ENCODE data around the gene TMEM143. TPM values are rescaled to one million over a fixed set of nuclear protein-coding genes. Genes with fewer than 3 reads are reported as not detected.
A peak's percentile ranks its signal among the peaks of the same experiment; 100 is the strongest.

Gene TMEM143
- polyA plus RNA-seq, 3 donors: 1.7 to 11.9 (median 2.1) TPM

DNA sequence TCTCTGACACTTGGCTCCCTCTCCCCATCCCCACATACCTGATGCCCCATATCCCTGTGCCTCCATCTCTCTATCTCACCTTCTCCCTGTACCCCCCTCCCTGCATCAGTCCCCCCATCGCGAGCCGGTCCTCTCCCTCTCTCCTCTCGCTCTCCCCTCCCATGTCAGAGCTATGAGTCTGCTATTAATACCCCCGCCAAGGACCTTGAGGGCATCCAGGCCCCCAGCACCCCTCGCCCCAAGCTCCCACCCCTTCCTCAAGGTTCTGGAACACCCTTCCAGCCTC lies 31.4 kb upstream of the TMEM143 start:
- H3K4me1 Mint-ChIP-seq: peaks cover 39% of the 10 kb centered on the region
- H3K27me3 ChIP-seq (ENCODE audit: control insufficient read depth in 2 of 2, insufficient read depth in 2 of 2, low read length in 2 of 2): peaks cover 48 to 59% of the 10 kb centered on the region in 2 donors
- no peak overlapping the region for H3K9ac ChIP-seq (ENCODE audit: insufficient read depth, low read length, poor library complexity, severe bottlenecking)
- H3K36me3 ChIP-seq (replicated peaks in 1 of 2; ENCODE audit: control insufficient read depth in 1 of 2, insufficient read depth in 2 of 2, low read length in 2 of 2): no peaks in the 10 kb centered on the region
- H3K27ac ChIP-seq (ENCODE audit: low read depth in 1 of 2, low read length in 2 of 2): no peak overlapping the region
- H3K36me3 Mint-ChIP-seq: peaks cover 0 to 10% of the 10 kb centered on the region in 2 donors
- no peak overlapping the region for H3K27ac Mint-ChIP-seq
- H3K4me2 ChIP-seq (replicated peaks; ENCODE audit: extremely low read depth, low read length, poor library complexity, severe bottlenecking): no peak overlapping the region
- intact Hi-C loops (cut with micrococcal nuclease): loop anchor here in 1 of 2 donors (10.0 kb wide), 1 partner anchor 50 kb away; the partner anchor contains the start of gene GRWD1
- TF ChIP-seq, protein P1, sequence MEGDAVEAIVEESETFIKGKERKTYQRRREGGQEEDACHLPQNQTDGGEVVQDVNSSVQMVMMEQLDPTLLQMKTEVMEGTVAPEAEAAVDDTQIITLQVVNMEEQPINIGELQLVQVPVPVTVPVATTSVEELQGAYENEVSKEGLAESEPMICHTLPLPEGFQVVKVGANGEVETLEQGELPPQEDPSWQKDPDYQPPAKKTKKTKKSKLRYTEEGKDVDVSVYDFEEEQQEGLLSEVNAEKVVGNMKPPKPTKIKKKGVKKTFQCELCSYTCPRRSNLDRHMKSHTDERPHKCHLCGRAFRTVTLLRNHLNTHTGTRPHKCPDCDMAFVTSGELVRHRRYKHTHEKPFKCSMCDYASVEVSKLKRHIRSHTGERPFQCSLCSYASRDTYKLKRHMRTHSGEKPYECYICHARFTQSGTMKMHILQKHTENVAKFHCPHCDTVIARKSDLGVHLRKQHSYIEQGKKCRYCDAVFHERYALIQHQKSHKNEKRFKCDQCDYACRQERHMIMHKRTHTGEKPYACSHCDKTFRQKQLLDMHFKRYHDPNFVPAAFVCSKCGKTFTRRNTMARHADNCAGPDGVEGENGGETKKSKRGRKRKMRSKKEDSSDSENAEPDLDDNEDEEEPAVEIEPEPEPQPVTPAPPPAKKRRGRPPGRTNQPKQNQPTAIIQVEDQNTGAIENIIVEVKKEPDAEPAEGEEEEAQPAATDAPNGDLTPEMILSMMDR (IDR thresholded peaks at IDR 0.05): no peak
- no peak for DNase-seq
- H3K9me3 ChIP-seq (replicated peaks in 1 of 2; ENCODE audit: control insufficient read depth in 1 of 2, insufficient read depth in 1 of 2, low read length in 2 of 2): peaks cover 4 to 15% of the 10 kb centered on the region in 2 donors
- peaks cover 58 to 69% (median 67%) of the 10 kb centered on the region in 3 donors for H3K27me3 Mint-ChIP-seq (ENCODE audit: low read depth in 3 of 3)
- peaks cover 39 to 46% of the 10 kb centered on the region in 2 donors for H3K4me1 ChIP-seq (ENCODE audit: control insufficient read depth in 1 of 2, insufficient read depth in 2 of 2, low read length in 2 of 2)
- H3K79me2 ChIP-seq (ENCODE audit: insufficient read depth, low read length): peaks cover 13% of the 10 kb centered on the region
- peaks cover 3% of the 10 kb centered on the region for H4K20me1 ChIP-seq (ENCODE audit: insufficient read depth, low read length)
- H2AFZ ChIP-seq (ENCODE audit: insufficient read depth, low read depth, low read length, poor library complexity, severe bottlenecking): no peak overlapping the region
- 10% methylated on average over 2 of the region's 6 CpGs for WGBS (ENCODE audit: insufficient coverage)
- H3K9me3 Mint-ChIP-seq: peaks cover 4 to 52% (median 14%) of the 10 kb centered on the region in 7 donors
- H3K4me3 ChIP-seq (replicated peaks in 1 of 3; ENCODE audit: low read depth in 2 of 3, low read length in 3 of 3): no peak overlapping the region
- H3K4me3 Mint-ChIP-seq: peak overlapping the region in 1 of 2 donors; percentile 80

DNA sequence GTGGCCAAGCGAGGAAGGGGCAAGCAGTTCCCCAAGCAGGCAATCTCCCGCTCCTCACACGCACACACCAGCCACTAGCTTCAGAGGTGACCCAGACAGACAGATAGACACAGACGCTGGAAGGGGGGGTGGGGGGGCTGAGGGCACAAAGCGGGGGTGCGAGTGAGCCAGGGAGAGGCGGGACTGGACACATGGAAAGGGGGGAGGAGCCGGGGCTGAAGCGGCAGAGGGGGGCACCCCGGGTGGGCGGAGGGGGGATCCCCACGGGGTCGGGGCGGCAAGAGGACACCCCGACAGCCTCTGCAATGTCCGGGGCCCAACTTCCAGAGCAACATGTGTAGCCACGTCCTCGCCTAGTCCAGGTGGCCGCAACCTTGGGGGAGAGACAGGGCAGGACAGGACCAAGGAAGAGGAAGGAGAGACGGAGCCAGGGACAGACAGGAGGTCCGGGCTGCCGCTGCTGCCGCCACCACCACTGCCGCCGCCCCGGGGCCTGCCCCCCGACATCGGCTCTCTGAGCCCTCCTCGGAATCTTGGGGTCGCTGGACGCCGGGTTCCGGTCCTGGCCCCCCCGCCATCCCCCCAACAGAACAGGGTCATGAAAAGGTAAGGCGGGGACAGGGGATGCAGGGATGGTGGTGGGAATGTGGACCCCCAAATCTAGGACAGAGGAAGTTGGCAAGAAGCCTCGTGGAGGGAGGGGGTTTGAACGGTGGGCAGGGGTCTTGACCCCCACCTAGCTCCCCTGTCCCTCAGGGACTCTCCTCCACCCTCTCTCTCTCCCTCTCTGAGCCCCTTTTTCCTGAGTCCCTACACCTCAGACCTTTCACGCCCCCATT lies 30.8 kb upstream of the TMEM143 start:
- 1% methylated on average over 10 of the region's 38 CpGs for WGBS (ENCODE audit: insufficient coverage)
- H3K9ac ChIP-seq (ENCODE audit: insufficient read depth, low read length, poor library complexity, severe bottlenecking): no peak overlapping the region
- peaks cover 16% of the 10 kb centered on the region for H3K79me2 ChIP-seq (ENCODE audit: insufficient read depth, low read length)
- peaks cover 48 to 59% of the 10 kb centered on the region in 2 donors for H3K27me3 ChIP-seq (ENCODE audit: control insufficient read depth in 2 of 2, insufficient read depth in 2 of 2, low read length in 2 of 2)
- Mint-ChIP-seq H3K4me1 (peaks cover 33% of the 10 kb centered on the region), H3K27ac (no peak overlapping the region), H3K36me3 (peaks cover 0 to 10% of the 10 kb centered on the region in 2 donors), H3K27me3 (ENCODE audit: low read depth in 3 of 3) (peaks cover 58 to 69% (median 67%) of the 10 kb centered on the region in 3 donors), H3K4me3 (peak overlapping the region in 1 of 2 donors; percentile 80), H3K9me3 (peaks cover 4 to 46% (median 12%) of the 10 kb centered on the region in 7 donors)
- H3K9me3 ChIP-seq (replicated peaks in 1 of 2; ENCODE audit: control insufficient read depth in 1 of 2, insufficient read depth in 1 of 2, low read length in 2 of 2): peaks cover 4 to 15% of the 10 kb centered on the region in 2 donors
- intact Hi-C loops (cut with micrococcal nuclease): loop anchor here in 1 of 2 donors (10.0 kb wide), 1 partner anchor 50 kb away; the partner anchor contains the start of gene GRWD1
- no peaks in the 10 kb centered on the region for H3K36me3 ChIP-seq (replicated peaks in 1 of 2; ENCODE audit: control insufficient read depth in 1 of 2, insufficient read depth in 2 of 2, low read length in 2 of 2)
- TF ChIP-seq, protein P1 (IDR thresholded peaks at IDR 0.05): no peak
- no peak overlapping the region for H3K4me3 ChIP-seq (replicated peaks in 1 of 3; ENCODE audit: low read depth in 2 of 3, low read length in 3 of 3)
- H2AFZ ChIP-seq (ENCODE audit: insufficient read depth, low read depth, low read length, poor library complexity, severe bottlenecking): no peak overlapping the region
- peak in 1 of 3 donors; percentile 17 for DNase-seq
- H4K20me1 ChIP-seq (ENCODE audit: insufficient read depth, low read length): peaks cover 5% of the 10 kb centered on the region
- no peak overlapping the region for H3K27ac ChIP-seq (ENCODE audit: low read depth in 1 of 2, low read length in 2 of 2)
- peaks cover 37 to 46% of the 10 kb centered on the region in 2 donors for H3K4me1 ChIP-seq (ENCODE audit: control insufficient read depth in 1 of 2, insufficient read depth in 2 of 2, low read length in 2 of 2)
- H3K4me2 ChIP-seq (replicated peaks; ENCODE audit: extremely low read depth, low read length, poor library complexity, severe bottlenecking): no peak overlapping the region

All from CD14-positive monocyte (primary cell).